HG02943 (cell line): Measurements from ENCODE around the gene SLC39A1.

Experiments used
- ATAC-seq: cut with Tn5 transposase; IDR thresholded peaks from one replicate; pipeline ENCODE4 v1.9.1; 2021; ENCODE audit warnings: mild to moderate bottlenecking, low read depth, moderate library complexity; ENCODE audit not compliant: unreplicated experiment

Gene SLC39A1

GRCh38 chr1:153977250-153978240 lies 14.2 kb upstream of the SLC39A1 start, which contains the start of gene JTB:
Gene JTB, minus strand, starts transcription at chr1:153977674. Its CDS starts 422 bp downstream, at chr1:153977252.
- peak; percentile 58 for ATAC-seq

GRCh38 chr1:153976819-153977249 lies 13.5 kb upstream of the SLC39A1 start:
- ATAC-seq = no peak

GRCh38 chr1:153973525-153973924 lies 10.2 kb upstream of the SLC39A1 start:
- no peak for ATAC-seq

GRCh38 chr1:153973071-153973470 lies 9.7 kb upstream of the SLC39A1 start:
- ATAC-seq = no peak

- ATAC-seq = no peak
Observed at GRCh38 chr1:153970346-153970745, 7.0 kb upstream of the SLC39A1 start.

- ATAC-seq = no peak
Observed at GRCh38 chr1:153968972-153969371, 5.6 kb upstream of the SLC39A1 start.

- no peak for ATAC-seq
Observed at GRCh38 chr1:153968408-153968807, 5.1 kb upstream of the SLC39A1 start.

- ATAC-seq = no peak
Observed at GRCh38 chr1:153968000-153968363, 4.6 kb upstream of the SLC39A1 start.

- ATAC-seq = peak; percentile 80
Observed at GRCh38 chr1:153967107-153967999, 4.0 kb upstream of the SLC39A1 start, which contains the start of gene CREB3L4. Gene CREB3L4, plus strand, starts transcription at chr1:153967902. Its CDS starts 624 bp downstream, at chr1:153968526.

- peak; percentile 2 for ATAC-seq
Observed at GRCh38 chr1:153963850-153964331, 554 bp upstream of the SLC39A1 start.

- no peak for ATAC-seq
Observed at GRCh38 chr1:153962088-153963029, 978 bp downstream of the SLC39A1 start.

GRCh38 chr1:153961421-153961820 lies 1.9 kb downstream of the SLC39A1 start:
- no peak for ATAC-seq

GRCh38 chr1:153960206-153960605 lies 3.1 kb downstream of the SLC39A1 start:
- no peak for ATAC-seq

GRCh38 chr1:153959454-153959853 lies 3.9 kb downstream of the SLC39A1 start:
- no peak for ATAC-seq

- no peak for ATAC-seq
Observed at GRCh38 chr1:153958961-153959260, 4.4 kb downstream of the SLC39A1 start.

- ATAC-seq = peak; percentile 69
Observed at GRCh38 chr1:153958111-153958960, 5.0 kb downstream of the SLC39A1 start, which contains the start of gene CRTC2. Gene CRTC2, minus strand, starts transcription at chr1:153958612. Its CDS starts 115 bp downstream, at chr1:153958497.

- ATAC-seq = peak; percentile 8
Observed at GRCh38 chr1:153957744-153958110, 5.6 kb downstream of the SLC39A1 start.

- ATAC-seq = no peak
Observed at GRCh38 chr1:153956997-153957715, 6.2 kb downstream of the SLC39A1 start.
